GM12878 (cell line): ENCODE measurements around the gene STX8. TPM values are rescaled to one million over a fixed set of nuclear protein-coding genes. Genes with fewer than 3 reads are reported as not detected.

Experiments
- ATAC-seq: fragments of 200-7000 bp; cut with Tn5 transposase; 3 replicates; pipeline ENCODE4 v1.9.1; 2020; ENCODE audit warnings: mild to moderate bottlenecking, moderate library complexity
- BruUV-seq: library from RNA; stranded (reverse); fragments of 400-500 nt; replicated peaks from 2 replicates; lab custom pipeline; 2021; lab: Mats Ljungman, UMichigan
- CTCF ChIA-PET: fragments of 300-600 bp; sonication (Branson Sonifier 250); formaldehyde crosslinking; extraction: SDS; loops from one replicate; lab custom pipeline; 2021; ENCODE audit warnings: inconsistent platforms; lab: Yijun Ruan, JAX
- POLR2A ChIA-PET: fragments of 350-600 bp; formaldehyde crosslinking; extraction: SDS; loops from one replicate; lab custom pipeline; 2021; ENCODE audit warnings: inconsistent platforms; lab: Charles Lee
- RAD21 ChIA-PET: fragments of 300-600 bp; sonication (Branson Sonifier 250); formaldehyde crosslinking; loops from one replicate; lab custom pipeline; 2023; ENCODE audit warnings: antibody characterized with exemption; ENCODE audit not compliant: unreplicated experiment; lab: Charles Lee
- SMC1A ChIA-PET: fragments of 300-600 bp; sonication (Branson Sonifier 250); formaldehyde crosslinking; loops from one replicate; lab custom pipeline; 2023; ENCODE audit not compliant: unreplicated experiment, uncharacterized antibody; lab: Charles Lee
- DNase-seq: peaks from one replicate; pipeline ENCODE4 v3.0.0-alpha.2; 2011; ENCODE audit warnings: low read depth, low spot score
- FAIRE-seq: peaks from 3 replicates; lab custom pipeline; 2011; peaks lifted over from hg19 to GRCh38; lab: Jason Lieb, UNC
- H2AFZ ChIP-seq: 2 replicates; pipeline ENCODE4 v1.6.0; 2011; ENCODE audit warnings: low read depth, low read length, control low read depth; ENCODE audit not compliant: control insufficient read depth
- H3K27ac ChIP-seq: 2 replicates; pipeline ENCODE4 v1.5.1; 2011; ENCODE audit warnings: control low read depth; ENCODE audit not compliant: control insufficient read depth, insufficient read depth
- H3K27me3 ChIP-seq, 2 experiments: replicated peaks in 1 of 2; 2 replicates each; pipeline versions ENCODE4 v1.6.0 to v1.6.1; 2011; ENCODE audit warnings: low read length in 1 of 2; ENCODE audit not compliant: control insufficient read depth in 2 of 2, insufficient read depth in 2 of 2
- H3K36me3 ChIP-seq, 2 experiments: 2 replicates each; pipeline ENCODE4 v1.5.1; 2011; ENCODE audit warnings: low read length in 1 of 2; ENCODE audit not compliant: control insufficient read depth in 2 of 2, insufficient read depth in 2 of 2
- H3K4me1 ChIP-seq: 2 replicates; pipeline ENCODE4 v1.6.1; 2011; ENCODE audit warnings: mild to moderate bottlenecking, low read length, moderate library complexity, mixed read lengths; ENCODE audit not compliant: control insufficient read depth, insufficient read depth
- H3K4me2 ChIP-seq: 2 replicates; pipeline ENCODE4 v1.6.0; 2011; ENCODE audit warnings: control low read depth; ENCODE audit not compliant: control insufficient read depth, insufficient read depth
- H3K4me3 ChIP-seq: fragments of 200-600 bp; sonication (generic); 2 replicates; pipeline ENCODE4 v1.5.1; 2016
- H3K79me2 ChIP-seq: 2 replicates; pipeline ENCODE4 v1.6.0; 2011; ENCODE audit warnings: low read length; ENCODE audit not compliant: control insufficient read depth, insufficient read depth
- H3K9ac ChIP-seq: 2 replicates; pipeline ENCODE4 v1.8.0; 2011; ENCODE audit warnings: low read length, control low read depth, mixed read lengths; ENCODE audit not compliant: control insufficient read depth, insufficient read depth
- H3K9me3 ChIP-seq: replicated peaks from 3 replicates; pipeline ENCODE4 v1.5.1; 2011; ENCODE audit warnings: mild to moderate bottlenecking, low read length; ENCODE audit not compliant: control insufficient read depth, insufficient read depth
- H4K20me1 ChIP-seq: 2 replicates; pipeline ENCODE4 v1.6.0; 2011; ENCODE audit not compliant: control insufficient read depth, insufficient read depth
- ASH2L ChIP-seq: fragments of 300-600, 200-600 bp; sonication (generic); IDR thresholded peaks from 2 replicates; pipeline ENCODE4 v1.6.1; 2017; ENCODE audit warnings: low read depth, mild to moderate bottlenecking, borderline replicate concordance
- CEBPB ChIP-seq, 2 experiments: fragments of 150-350 bp in 1 of 2; IDR thresholded peaks; 2 replicates each; pipeline ENCODE4 v1.6.1; 2012 to 2014; ENCODE audit warnings: low read depth in 2 of 2, low read length in 2 of 2, borderline replicate concordance in 1 of 2, inconsistent platforms in 1 of 2
- CUX1 ChIP-seq: IDR thresholded peaks from 2 replicates; pipeline ENCODE4 v1.6.1; 2012; ENCODE audit warnings: improper control_type of control experiment, low read depth, low read length; ENCODE audit not compliant: insufficient replicate concordance
- MLLT1 ChIP-seq: fragments of 450-650 bp; IDR thresholded peaks from 2 replicates; pipeline ENCODE4 v1.6.1; 2016; ENCODE audit warnings: mild to moderate bottlenecking
- ZNF24 ChIP-seq: fragments of 450-650 bp; IDR thresholded peaks from 2 replicates; pipeline ENCODE4 v1.6.1; 2017; ENCODE audit warnings: antibody characterized with exemption, mild to moderate bottlenecking
- WGBS: methylation state at CpG from one replicate; pipeline ENCODE4 v1.1.6; 2016; ENCODE audit warnings: low lambda C conversion rate; ENCODE audit not compliant: insufficient replicate concordance, insufficient coverage; ENCODE audit errors: missing lambda C conversion rate; 5-methylcytosine and 5-hydroxymethylcytosine counted together
- in situ Hi-C: fragments of 300-500 bp; cut with MboI; formaldehyde crosslinking; loops from 9 replicates; pipeline ENCODE4 v1.14.3; 2018; ENCODE audit warnings: mixed read lengths
- intact Hi-C: fragments of 100-400 bp; cut with micrococcal nuclease; formaldehyde crosslinking; loops from one replicate; pipeline ENCODE4 v1.14.2; 2022; ENCODE audit not compliant: unreplicated experiment
- polyA plus RNA-seq, 11 experiments: library from polyadenylated mRNA; depleted of rRNA in 4 of 11; unstranded in 6 of 11; stranded (reverse) in 5 of 11; fragments of >200 nt; fragmentation: Nextera tagmentation in 4 of 11; fragmentation: Illumina TruSeq in 1 of 11; extraction: Ambion mirVana in 4 of 11; extraction: Trizol in 1 of 11; gene quantifications; 1 replicate in 1 of 11; 2 replicates in 10 of 11; pipeline versions ENCODE4 v1.2.1 to v1.2.3, GENCODE V29; 2011 to 2016; ENCODE audit warnings: inconsistent platforms in 2 of 11, missing spikeins in 2 of 11, low read depth in 1 of 11
- total RNA-seq, 4 experiments: library from RNA; depleted of rRNA in 3 of 4; stranded (reverse); fragments of >200 nt in 3 of 4; fragmentation: Illumina TruSeq in 1 of 4; extraction: Trizol in 1 of 4; gene quantifications; 2 replicates each; pipeline versions ENCODE4 v1.2.1 to v1.2.3, GENCODE V29; 2013 to 2021

Gene STX8
- total and polyA plus RNA-seq, 10 of the 15 experiments (the other 5 are each of a cell fraction or from before 2014, with no cell fraction given) = 47.9 to 151 (median 72.9) TPM

GRCh38 chr17:9202532-9202931, 373.1 kb downstream of the STX8 start:
- ChIA-PET SMC1A (no interaction called here), POLR2A (no interaction called here), CTCF (no interaction called here), RAD21 (no interaction called here)
- BruUV-seq = no TSS peak
- Histone ChIP-seq H3K9me3 (no peaks in the 10 kb centered on the region; the same call in 2 of the 3 replicates), H3K4me3 (no peak overlapping the region), H3K79me2 (no peaks in the 10 kb centered on the region), H3K27ac (no peak overlapping the region), H4K20me1 (no peaks in the 10 kb centered on the region), H3K36me3 (no peaks in the 10 kb centered on the region), H2AFZ (no peak overlapping the region), H3K9ac (no peak overlapping the region), H3K27me3 (peaks cover 0 to 1% of the 10 kb centered on the region in 2 experiments; a peak in 1 of 4 replicates), H3K4me2 (no peak overlapping the region), H3K4me1 (peaks cover 14% of the 10 kb centered on the region)
- intact Hi-C loops = no loop called here
- DNase-seq (no peak), ATAC-seq (no peak), FAIRE-seq (peak; percentile 52)
- WGBS = 54% methylated on average over 5 of the region's 5 CpGs
- in situ Hi-C loops = no loop called here
- no peak for TF ChIP-seq CEBPB (IDR thresholded peaks at IDR 0.05; ENCODE audit: borderline replicate concordance in 1 of 2, low read depth in 2 of 2, low read length in 2 of 2)
- TF ChIP-seq CUX1 = no peak
- no peak for TF ChIP-seq ZNF24
- no peak for TF ChIP-seq ASH2L
- TF ChIP-seq MLLT1 = peak; percentile 20; the same call in 1 of the 2 replicates
